ENCODE measurements around the gene STXBP6.

The STXBP6 gene

DNA sequence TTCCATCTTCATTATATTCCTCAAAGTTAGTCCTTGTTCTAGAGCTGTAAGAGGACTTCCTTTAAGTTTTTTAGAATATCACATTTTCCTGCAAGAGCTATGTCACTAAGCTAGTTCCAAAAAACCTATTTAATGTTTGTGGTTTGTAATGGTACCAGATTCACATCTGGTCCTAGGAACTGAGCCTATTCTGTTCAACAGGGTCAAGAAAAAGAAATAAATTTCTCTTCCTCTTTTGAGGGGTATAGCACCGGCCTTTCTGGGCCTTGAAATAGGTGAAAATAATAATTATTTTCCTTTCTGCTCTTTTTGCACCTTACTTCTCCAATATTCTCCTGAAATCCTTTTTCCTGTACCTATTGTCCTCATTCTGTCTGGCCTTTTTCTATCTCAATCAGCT is 3.6 kb upstream of the STXBP6 start:
- no peak for DNase-seq (ENCODE audit: low read depth, low spot score)
- no peak overlapping the region for H3K27ac ChIP-seq

DNA sequence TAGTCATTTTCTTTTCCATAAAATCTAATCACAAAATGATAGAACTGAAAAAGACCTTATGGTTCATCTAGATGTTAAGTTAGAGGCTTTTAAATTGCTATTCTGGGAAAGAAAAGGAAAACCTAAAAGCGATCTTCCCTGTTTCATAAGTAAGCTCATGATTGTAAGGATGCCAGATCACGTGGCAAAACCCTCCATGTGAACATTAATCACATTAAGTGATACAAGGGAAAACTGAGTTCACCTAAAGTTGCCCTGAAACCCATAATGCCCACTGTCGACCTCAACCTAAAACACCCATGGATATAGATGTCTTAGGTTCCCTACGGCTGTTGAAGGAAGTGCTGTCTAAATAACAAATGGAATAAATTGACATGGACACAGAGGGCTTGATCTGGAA is 3.0 kb upstream of the STXBP6 start:
- H3K27ac ChIP-seq: no peak overlapping the region
- DNase-seq (ENCODE audit: low read depth, low spot score): no peak

DNA sequence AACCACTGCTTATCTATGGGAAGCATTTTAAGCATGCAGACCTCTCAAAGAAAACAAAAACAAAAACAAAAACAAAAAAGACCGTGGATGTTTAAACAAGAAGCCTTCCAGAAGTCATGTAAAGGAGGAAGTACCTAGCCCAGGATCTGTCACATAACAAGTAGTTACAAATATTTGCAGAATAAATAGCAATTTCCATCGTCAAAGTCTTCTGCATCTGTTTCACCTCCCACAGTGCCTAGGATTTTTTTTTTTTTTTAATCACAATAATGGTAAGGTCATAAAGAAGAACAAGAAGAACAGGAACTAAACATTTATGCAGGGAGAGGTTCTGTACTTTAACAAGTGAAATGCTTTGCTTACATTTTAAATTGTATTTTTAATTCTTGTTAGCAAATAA is 2.4 kb upstream of the STXBP6 start:
- DNase-seq (ENCODE audit: low read depth, low spot score): no peak
- H3K27ac ChIP-seq: no peak overlapping the region

GRCh38 chr14:25050269-25051150 is 563 bp upstream of the STXBP6 start:
- DNase-seq (ENCODE audit: low read depth, low spot score): no peak
- no peak overlapping the region for H3K27ac ChIP-seq

DNA sequence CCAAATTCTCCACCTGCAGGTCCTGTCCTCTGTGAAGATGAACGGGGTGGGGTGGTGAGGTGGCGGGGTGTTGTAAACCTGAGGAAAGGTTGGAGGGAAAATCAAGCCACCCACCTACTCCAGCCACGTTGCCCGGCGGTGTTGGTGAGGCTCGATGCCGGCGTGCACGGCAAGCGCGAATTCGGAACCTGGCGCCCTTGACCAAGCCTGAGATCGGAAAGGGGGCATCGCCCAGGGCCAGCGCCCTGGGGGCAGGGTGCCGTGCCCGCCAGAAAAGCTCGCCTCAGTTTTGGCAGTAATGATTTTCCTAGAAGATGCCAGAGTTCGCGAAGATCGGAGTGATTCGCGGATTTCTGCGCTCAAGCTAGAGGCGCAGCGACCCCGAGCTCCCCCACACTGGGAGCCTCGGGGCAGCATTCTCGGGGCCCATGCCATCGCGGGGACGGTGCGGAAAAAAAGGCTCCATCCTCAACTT is 817 bp downstream of the STXBP6 start:
- DNase-seq (ENCODE audit: low read depth, low spot score): no peak
- H3K27ac ChIP-seq: no peak overlapping the region

DNA sequence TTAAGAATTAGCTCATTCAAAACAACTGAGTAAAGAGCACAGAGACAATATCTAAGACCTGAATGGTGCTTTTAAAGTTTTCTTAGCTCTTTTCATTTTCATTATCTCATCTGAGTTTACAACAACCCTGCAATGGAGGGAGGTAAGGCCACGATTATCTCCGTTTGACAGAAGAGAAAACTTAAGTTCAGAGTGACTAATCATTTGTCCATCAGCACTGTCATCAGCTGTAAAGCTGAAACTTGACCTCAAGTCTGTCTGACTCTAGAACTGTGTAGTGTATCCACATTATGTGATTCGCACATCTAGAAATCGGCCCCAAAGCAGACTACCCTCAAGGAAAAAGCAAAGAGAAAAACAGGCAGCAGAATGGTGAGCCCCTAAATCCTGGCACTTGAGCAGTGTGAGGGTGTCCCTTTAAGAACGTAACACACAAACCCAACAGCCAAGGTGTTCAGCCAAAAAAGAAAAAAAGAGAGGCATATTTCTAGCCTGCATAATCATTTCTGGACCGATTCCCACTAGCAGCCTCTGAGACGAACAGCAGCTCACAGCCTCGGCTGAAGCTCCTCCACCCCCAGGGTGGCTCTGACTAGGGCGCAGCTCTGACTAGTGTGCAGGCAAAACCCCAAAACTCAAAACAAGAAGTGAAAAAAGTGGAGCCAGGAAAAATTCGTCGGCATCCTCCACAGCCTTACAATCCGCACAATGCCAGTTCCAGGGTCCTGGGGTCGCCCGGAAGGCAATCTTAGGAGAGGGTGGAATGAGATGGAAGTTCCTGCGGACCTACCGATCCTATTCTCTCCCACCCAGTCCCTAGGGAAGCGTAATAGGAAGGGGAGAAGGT is 1.6 kb downstream of the STXBP6 start:
- peak overlapping the region; percentile 14 for H3K27ac ChIP-seq
- peak; percentile 39 for DNase-seq (ENCODE audit: low read depth, low spot score)

GRCh38 chr14:25046301-25046943 is 3.5 kb downstream of the STXBP6 start:
- no peak for DNase-seq (ENCODE audit: low read depth, low spot score)
- no peak overlapping the region for H3K27ac ChIP-seq

- no peak overlapping the region for H3K27ac ChIP-seq
- DNase-seq (ENCODE audit: low read depth, low spot score): no peak
Measured at GRCh38 chr14:25044106-25044698, 5.7 kb downstream of the STXBP6 start.

GRCh38 chr14:25042362-25043299 is 7.3 kb downstream of the STXBP6 start:
- H3K27ac ChIP-seq: no peak overlapping the region
- DNase-seq (ENCODE audit: low read depth, low spot score): no peak

DNA sequence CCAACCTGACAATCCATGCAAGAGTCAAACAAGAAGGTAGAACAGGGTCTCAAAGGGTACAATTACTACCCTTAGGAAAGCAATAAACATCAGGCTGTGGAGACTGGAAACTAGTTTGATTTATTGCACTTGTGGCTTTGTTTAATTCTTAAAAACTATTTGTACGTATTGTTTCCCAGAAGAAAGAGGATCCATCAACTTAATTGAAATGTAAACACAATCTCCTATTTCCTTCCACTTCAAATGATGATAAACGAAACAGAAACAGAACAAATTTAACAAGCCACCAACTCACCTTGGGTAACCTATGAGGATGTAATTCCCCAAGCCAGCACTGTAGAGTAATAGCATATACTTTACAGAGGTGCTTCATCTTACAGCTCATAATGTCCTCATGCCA is 8.0 kb downstream of the STXBP6 start:
- no peak overlapping the region for H3K27ac ChIP-seq
- DNase-seq (ENCODE audit: low read depth, low spot score): no peak

- no peak for DNase-seq (ENCODE audit: low read depth, low spot score)
- H3K27ac ChIP-seq: no peak overlapping the region
Measured at GRCh38 chr14:25041484-25041883, 8.5 kb downstream of the STXBP6 start.

- no peak for DNase-seq (ENCODE audit: low read depth, low spot score)
- H3K27ac ChIP-seq: no peak overlapping the region
Measured at GRCh38 chr14:25039933-25040332, 10.0 kb downstream of the STXBP6 start.

GRCh38 chr14:25038044-25038668 is 11.8 kb downstream of the STXBP6 start:
- no peak for DNase-seq (ENCODE audit: low read depth, low spot score)
- H3K27ac ChIP-seq: no peak overlapping the region

- H3K27ac ChIP-seq: no peak overlapping the region
Measured at GRCh38 chr14:25037032-25037431, 12.9 kb downstream of the STXBP6 start.

DNA sequence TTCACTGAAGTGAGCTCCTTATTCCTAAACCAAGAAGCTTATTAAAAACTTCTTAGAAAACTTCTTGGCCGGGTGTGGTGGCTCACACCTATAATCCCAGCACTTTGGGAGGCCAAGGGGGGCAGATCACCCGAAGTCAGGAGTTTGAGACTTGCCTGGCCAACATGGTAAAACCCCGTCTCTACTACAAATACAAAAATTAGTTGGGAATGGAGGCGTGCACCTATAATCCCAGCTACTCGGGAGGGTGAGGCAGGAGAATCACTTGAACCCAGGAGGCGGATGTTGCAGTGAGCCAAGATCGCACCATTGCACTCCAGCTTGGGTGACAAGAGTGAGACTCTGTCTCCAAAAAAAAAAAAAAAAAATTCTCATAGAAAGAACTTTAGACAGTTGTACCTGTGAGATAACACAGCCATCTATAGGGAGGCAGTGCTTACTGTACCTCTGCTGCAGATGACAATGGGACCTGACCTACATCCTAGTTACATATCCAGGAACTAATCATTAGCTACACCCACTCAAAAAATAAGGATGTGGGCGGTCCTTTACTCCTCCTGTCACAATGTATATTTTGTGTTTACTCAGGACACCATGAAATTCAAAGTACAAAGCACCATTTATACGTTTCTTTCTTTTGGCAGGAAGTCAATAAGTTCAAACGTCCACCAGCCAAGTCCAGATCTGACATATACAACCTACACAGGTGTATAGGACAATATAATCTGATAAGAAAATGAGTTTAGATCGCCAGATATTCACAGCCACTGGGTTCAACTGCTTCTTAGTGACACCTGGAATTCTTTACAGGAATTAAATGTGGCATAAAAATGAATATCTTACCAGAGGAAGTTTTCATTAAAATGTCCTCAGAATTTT is 14.9 kb downstream of the STXBP6 start:
- H3K27ac ChIP-seq: no peak overlapping the region
- no peak for DNase-seq (ENCODE audit: low read depth, low spot score)

More at GRCh38 chr14:25037032-25037431, 12.9 kb downstream of the STXBP6 start:
- DNase-seq (ENCODE audit: low read depth, low spot score): no peak

- H3K27ac ChIP-seq: no peak overlapping the region
- no peak for DNase-seq (ENCODE audit: low read depth, low spot score)
Measured at GRCh38 chr14:25033358-25033757, 16.6 kb downstream of the STXBP6 start.

DNA sequence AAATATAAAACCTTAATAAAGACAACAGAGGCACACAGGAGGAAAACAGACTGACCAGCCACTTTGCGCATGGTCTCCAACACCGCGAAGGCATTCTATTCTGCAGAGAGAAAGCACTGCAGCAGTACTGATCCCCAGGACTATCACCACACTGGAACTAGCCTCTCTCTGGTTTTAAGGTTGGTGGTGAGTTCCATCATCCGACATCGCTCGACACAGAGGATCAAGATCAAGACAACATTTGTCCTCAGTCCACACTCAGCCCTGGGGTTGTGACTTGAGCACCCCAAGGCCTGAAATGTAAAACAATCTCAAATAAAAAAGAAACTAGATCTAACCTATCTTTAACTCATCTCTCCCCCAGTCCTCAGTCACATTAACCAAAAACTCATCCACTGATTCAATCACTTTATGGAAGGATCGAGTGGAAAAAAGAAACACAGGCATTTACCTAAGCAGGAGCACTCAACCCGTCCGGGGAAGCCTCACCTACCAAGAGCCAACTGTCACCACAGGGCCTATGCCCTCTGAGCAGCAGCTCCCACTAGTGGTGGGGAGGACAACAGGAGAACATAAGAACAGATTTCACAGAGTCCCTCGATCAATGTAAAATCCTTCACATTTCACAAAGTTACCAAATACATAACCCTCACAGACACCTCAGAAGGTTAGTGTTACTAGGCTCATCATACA is 17.7 kb downstream of the STXBP6 start:
- no peak overlapping the region for H3K27ac ChIP-seq
- DNase-seq (ENCODE audit: low read depth, low spot score): no peak

Data from epithelial cell of prostate (primary cell).